ENCODE results near the gene KDM2B.

DNA sequence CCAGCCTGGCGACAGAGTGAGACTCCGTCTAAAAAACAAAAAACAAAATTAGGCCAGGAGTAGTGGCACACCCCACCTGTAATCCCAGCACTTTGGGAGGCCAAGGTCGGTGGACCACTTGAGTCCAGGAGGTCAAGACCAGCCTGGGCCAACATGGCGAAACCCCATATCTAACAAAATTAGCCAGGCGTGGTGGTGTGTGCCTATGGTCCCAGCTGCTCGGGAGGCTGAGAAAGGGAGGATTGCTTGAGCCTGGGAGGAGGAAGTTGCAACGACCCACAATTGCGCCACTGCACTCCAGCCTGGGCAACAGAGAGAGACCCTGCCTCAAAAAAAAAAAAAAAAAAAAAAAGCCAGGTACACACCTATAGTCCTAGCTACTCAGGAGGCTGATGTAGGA lies 37.0 kb downstream of the KDM2B start:
- TF ChIP-seq CHD2 (IDR thresholded peaks at IDR 0.05; ENCODE audit: low read length, partially characterized antibody): no peak
- TF ChIP-seq, protein P1, sequence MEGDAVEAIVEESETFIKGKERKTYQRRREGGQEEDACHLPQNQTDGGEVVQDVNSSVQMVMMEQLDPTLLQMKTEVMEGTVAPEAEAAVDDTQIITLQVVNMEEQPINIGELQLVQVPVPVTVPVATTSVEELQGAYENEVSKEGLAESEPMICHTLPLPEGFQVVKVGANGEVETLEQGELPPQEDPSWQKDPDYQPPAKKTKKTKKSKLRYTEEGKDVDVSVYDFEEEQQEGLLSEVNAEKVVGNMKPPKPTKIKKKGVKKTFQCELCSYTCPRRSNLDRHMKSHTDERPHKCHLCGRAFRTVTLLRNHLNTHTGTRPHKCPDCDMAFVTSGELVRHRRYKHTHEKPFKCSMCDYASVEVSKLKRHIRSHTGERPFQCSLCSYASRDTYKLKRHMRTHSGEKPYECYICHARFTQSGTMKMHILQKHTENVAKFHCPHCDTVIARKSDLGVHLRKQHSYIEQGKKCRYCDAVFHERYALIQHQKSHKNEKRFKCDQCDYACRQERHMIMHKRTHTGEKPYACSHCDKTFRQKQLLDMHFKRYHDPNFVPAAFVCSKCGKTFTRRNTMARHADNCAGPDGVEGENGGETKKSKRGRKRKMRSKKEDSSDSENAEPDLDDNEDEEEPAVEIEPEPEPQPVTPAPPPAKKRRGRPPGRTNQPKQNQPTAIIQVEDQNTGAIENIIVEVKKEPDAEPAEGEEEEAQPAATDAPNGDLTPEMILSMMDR (IDR thresholded peaks at IDR 0.05): no peak
- TF ChIP-seq MXI1 (IDR thresholded peaks at IDR 0.05; ENCODE audit: low read depth, low read length): no peak

Measured in SK-N-SH (cell line).